K562 (cell line): ENCODE results near the gene SH2D7. TPM values are rescaled to one million over a fixed set of nuclear protein-coding genes. Genes with fewer than 3 reads are reported as not detected.

Source experiments
- ATAC-seq: fragments of 200-7000 bp; cut with Tn5 transposase; 3 replicates; pipeline ENCODE4 v1.9.1; 2020; ENCODE audit warnings: moderate library complexity
- BruUV-seq: library from RNA; stranded (reverse); fragments of 400-500 nt; replicated peaks from 2 replicates; lab custom pipeline; 2021; lab: Mats Ljungman, UMichigan
- CTCF ChIA-PET: fragments of 300-600 bp; formaldehyde crosslinking; extraction: SDS; loops from one replicate; lab custom pipeline; 2021; ENCODE audit warnings: low intra/inter-chr PET ratio; lab: Yijun Ruan, JAX
- POLR2A ChIA-PET: fragments of 300-600, 350-650 bp; sonication (Branson Sonifier 250); formaldehyde crosslinking; extraction: SDS; loops from one replicate; lab custom pipeline; 2021; ENCODE audit warnings: antibody characterized with exemption, inconsistent platforms; lab: Yijun Ruan, JAX
- DNase-seq, 4 experiments: peaks; one replicate each; pipeline versions ENCODE4 v3.0.0 to v3.0.0-alpha.2; 2011 to 2018; ENCODE audit warnings: low spot score in 3 of 4, mixed read lengths in 3 of 4; ENCODE audit errors: extremely low read depth in 1 of 4
- FAIRE-seq: peaks from 2 replicates; lab custom pipeline; 2011; peaks lifted over from hg19 to GRCh38; lab: Jason Lieb, UNC
- H2AFZ ChIP-seq: 2 replicates; pipeline ENCODE4 v1.6.0; 2011; ENCODE audit warnings: low read depth, low read length, control low read depth, inconsistent platforms
- H3K27ac ChIP-seq: fragments of 200-600 bp; 3 replicates; pipeline ENCODE4 v1.8.0; 2011; ENCODE audit warnings: low read depth, mild to moderate bottlenecking, control low read depth, inconsistent platforms, low read length, moderate library complexity, mixed read lengths; ENCODE audit errors: extremely low read depth
- H3K27me3 ChIP-seq, 2 experiments: fragments of 300-600 bp in 1 of 2; 2 replicates in 1 of 2; 3 replicates in 1 of 2; pipeline versions ENCODE4 v1.6.0 to v1.8.0; 2011; ENCODE audit warnings: inconsistent platforms in 2 of 2, low read length in 2 of 2, mild to moderate bottlenecking in 1 of 2, mixed read lengths in 1 of 2, moderate library complexity in 1 of 2; ENCODE audit not compliant: control insufficient read depth in 2 of 2, insufficient read depth in 2 of 2
- H3K36me3 ChIP-seq: fragments of 300-600 bp; 3 replicates; pipeline ENCODE4 v1.8.0; 2011; ENCODE audit warnings: mild to moderate bottlenecking, low read length, inconsistent platforms; ENCODE audit not compliant: control insufficient read depth, insufficient read depth
- H3K4me1 ChIP-seq, 2 experiments: fragments of 200-600 bp in 1 of 2; replicated peaks in 1 of 2; 2 replicates in 1 of 2; 3 replicates in 1 of 2; pipeline versions ENCODE4 v1.5.1 to v1.8.0; 2011; ENCODE audit warnings: inconsistent platforms in 2 of 2, low read length in 2 of 2, mild to moderate bottlenecking in 1 of 2, mixed read lengths in 1 of 2, moderate library complexity in 1 of 2; ENCODE audit not compliant: control insufficient read depth in 2 of 2, insufficient read depth in 2 of 2
- H3K4me2 ChIP-seq: 2 replicates; pipeline ENCODE4 v1.6.1; 2011; ENCODE audit warnings: low read length, control low read depth, inconsistent platforms, mixed read lengths; ENCODE audit not compliant: insufficient read depth
- H3K4me3 ChIP-seq: fragments of 200-600 bp; sonication (generic), shearing (Covaris generic); 2 replicates; pipeline ENCODE4 v1.5.1; 2016; ENCODE audit warnings: control low read depth, inconsistent platforms
- H3K79me2 ChIP-seq: fragments of 200-600 bp; 3 replicates; pipeline ENCODE4 v1.8.0; 2011; ENCODE audit warnings: low read length, inconsistent platforms; ENCODE audit not compliant: control insufficient read depth, insufficient read depth
- H3K9ac ChIP-seq, 2 experiments: 2 replicates each; pipeline versions ENCODE4 v1.6.0 to v1.6.1; 2011; ENCODE audit warnings: low read depth in 2 of 2, low read length in 2 of 2, control low read depth in 1 of 2, inconsistent platforms in 1 of 2, mild to moderate bottlenecking in 1 of 2, mixed read lengths in 1 of 2; ENCODE audit not compliant: insufficient read depth in 1 of 2
- H3K9me1 ChIP-seq: one replicate; pipeline ENCODE4 v1.6.0; 2011; ENCODE audit warnings: inconsistent platforms, mild to moderate bottlenecking, low read length, moderate library complexity; ENCODE audit not compliant: control insufficient read depth, insufficient read depth
- H3K9me3 ChIP-seq: replicated peaks from 2 replicates; pipeline ENCODE4 v1.5.1; 2011; ENCODE audit warnings: low read depth, low read length, inconsistent platforms; ENCODE audit not compliant: control insufficient read depth, insufficient read depth
- H4K20me1 ChIP-seq: replicated peaks from 2 replicates; pipeline ENCODE4 v1.6.1; 2011; ENCODE audit warnings: low read length, inconsistent platforms, mixed read lengths; ENCODE audit not compliant: control insufficient read depth, insufficient read depth
- CREBBP ChIP-seq: IDR thresholded peaks from one replicate; pipeline ENCODE4 v1.6.1; 2012; ENCODE audit warnings: low read depth, mild to moderate bottlenecking, control low read depth, inconsistent platforms, low read length
- EHMT2 ChIP-seq: fragments of 450-650 bp; IDR thresholded peaks from 2 replicates; pipeline ENCODE4 v1.6.1; 2018; ENCODE audit warnings: antibody characterized with exemption
- HMGN3 ChIP-seq: IDR thresholded peaks from 2 replicates; pipeline ENCODE4 v1.6.1; 2011; ENCODE audit warnings: borderline replicate concordance, low read depth, mild to moderate bottlenecking, mixed read lengths, low read length; ENCODE audit not compliant: insufficient read length; ENCODE audit errors: extremely low read depth
- IRF2 ChIP-seq: sonication (generic); formaldehyde crosslinking; IDR thresholded peaks from 2 replicates; pipeline ENCODE4 v1.8.1; 2022; ENCODE audit warnings: mild to moderate bottlenecking, missing genetic modification reagents
- PHF20 ChIP-seq: fragments of 450-650 bp; IDR thresholded peaks from 2 replicates; pipeline ENCODE4 v1.6.1; 2018; ENCODE audit not compliant: partially characterized antibody
- POLR2AphosphoS2 ChIP-seq: IDR thresholded peaks from 2 replicates; pipeline ENCODE4 v1.6.1; 2012; ENCODE audit warnings: low read length, improper control_type of control experiment
- POLR2H ChIP-seq: IDR thresholded peaks from 2 replicates; pipeline ENCODE4 v1.6.1; 2016; ENCODE audit warnings: missing genetic modification characterization, low read depth, mild to moderate bottlenecking, control low read depth, missing compliant biosample characterization, moderate library complexity
- SFPQ ChIP-seq: fragments of 200-400 bp; formaldehyde crosslinking; IDR thresholded peaks from 2 replicates; pipeline ENCODE4 v1.6.1; 2017; ENCODE audit warnings: mild to moderate bottlenecking, low read depth, low read length, moderate library complexity
- TAL1 ChIP-seq: fragments of 450-650 bp; IDR thresholded peaks from 2 replicates; pipeline ENCODE4 v1.6.1; 2016; ENCODE audit warnings: mild to moderate bottlenecking
- ZKSCAN8 ChIP-seq: fragments of 200-800 bp; sonication (Bioruptor generic); IDR thresholded peaks from 2 replicates; pipeline ENCODE4 v1.6.1; 2016; ENCODE audit warnings: missing genetic modification characterization, missing compliant biosample characterization
- ZNF165 ChIP-seq: fragments of 250-450 bp; sonication (Bioruptor Pico); IDR thresholded peaks from 2 replicates; pipeline ENCODE4 v1.4.0; 2020; ENCODE audit warnings: borderline replicate concordance
- ZNF24 ChIP-seq: fragments of 450-650 bp; IDR thresholded peaks from 2 replicates; pipeline ENCODE4 v1.6.1; 2016
- ZNF263 ChIP-seq: sonication (generic); formaldehyde crosslinking; IDR thresholded peaks from 2 replicates; pipeline ENCODE4 v1.8.0; 2022; ENCODE audit warnings: mild to moderate bottlenecking, missing genetic modification reagents, borderline replicate concordance
- ZNF586 ChIP-seq: fragments of 450-650 bp; formaldehyde crosslinking; conservative IDR thresholded peaks from 2 replicates; pipeline ENCODE4 v1.4.0; 2020; ENCODE audit warnings: mild to moderate bottlenecking, moderate library complexity
- WGBS: fragments of 100-300 bp; shearing (Covaris generic); methylation state at CpG from one replicate; pipeline ENCODE4 v1.1.6; 2016; ENCODE audit warnings: low coverage, mixed read lengths; ENCODE audit not compliant: insufficient coverage; ENCODE audit errors: missing lambda C conversion rate; 5-methylcytosine and 5-hydroxymethylcytosine counted together
- in situ Hi-C: fragments of 300-500 bp; cut with MboI; formaldehyde crosslinking; loops from 4 replicates; pipeline ENCODE4 v1.15.0; 2018; ENCODE audit warnings: inconsistent platforms, mixed read lengths
- intact Hi-C: fragments of 100-400 bp; cut with micrococcal nuclease; formaldehyde crosslinking; loops from 2 replicates; pipeline ENCODE4 v1.14.2; 2022
- polyA plus RNA-seq, 8 experiments: library from polyadenylated mRNA; depleted of rRNA in 4 of 8; stranded (reverse) in 5 of 8; unstranded in 3 of 8; fragments of >200 nt; fragmentation: Nextera tagmentation in 2 of 8; fragmentation: Illumina TruSeq in 1 of 8; extraction: Ambion mirVana in 2 of 8; extraction: Trizol in 1 of 8; gene quantifications; 2 replicates each; pipeline versions ENCODE4 v1.2.1 to v1.2.3, GENCODE V29; 2011 to 2014; ENCODE audit warnings: inconsistent platforms in 1 of 8, missing spikeins in 1 of 8
- total RNA-seq, 7 experiments: library from RNA; depleted of rRNA in 6 of 7; stranded (reverse); fragments of >200 nt in 6 of 7; fragmentation: Illumina TruSeq in 2 of 7; extraction: Trizol in 2 of 7; gene quantifications; 2 replicates each; pipeline versions ENCODE4 v1.2.1 to v1.2.3, GENCODE V29; 2011 to 2021; ENCODE audit warnings: low replicate concordance in 1 of 7

The SH2D7 gene
- total and polyA plus RNA-seq, 9 of the 15 experiments (the other 6 are each of a cell fraction or from before 2014, with no cell fraction given), result not detected

GRCh38 chr15:78125267-78125666, 32.9 kb downstream of the SH2D7 start (continued):
- peak; percentile 11; the same call in 1 of the 2 replicates for TF ChIP-seq EHMT2
- no peak for TF ChIP-seq POLR2H (tag)

- H3K9me3 ChIP-seq, result no peaks in the 10 kb centered on the region
- H3K27ac ChIP-seq, result no peak overlapping the region
- no peak overlapping the region for H2AFZ ChIP-seq
- H3K4me1 ChIP-seq, result peaks cover 25 to 31% of the 10 kb centered on the region in 2 experiments
- FAIRE-seq (no peak), ATAC-seq (no peak), DNase-seq (no peak)
- WGBS, result 34% methylated on average over 2 of the region's 2 CpGs
- no peak overlapping the region for H3K4me3 ChIP-seq
- H3K36me3 ChIP-seq, result no peaks in the 10 kb centered on the region
- peaks cover 9% of the 10 kb centered on the region; the same call in 2 of the 3 replicates for H3K79me2 ChIP-seq
- no TSS peak for BruUV-seq
- peaks cover 9% of the 10 kb centered on the region; the same call in 1 of the 2 replicates for H4K20me1 ChIP-seq
- peaks cover 4% of the 10 kb centered on the region for H3K9me1 ChIP-seq
- H3K4me2 ChIP-seq, result no peak overlapping the region
- intact Hi-C loops (no loop called here), in situ Hi-C loops (no loop called here)
- POLR2A ChIA-PET, result interaction anchor here (0.7 to 1.4 kb wide), 3 partner anchors 10 to 26 kb away, joined by 4 to 6 read pairs (median 4); no protein-coding TSS in a partner anchor
- H3K9ac ChIP-seq, result no peak overlapping the region
- CTCF ChIA-PET, result no interaction called here
- no peaks in the 10 kb centered on the region for H3K27me3 ChIP-seq
- TF ChIP-seq SFPQ (no peak), ZKSCAN8 (no peak), ZNF586 (CRISPR knock-in tag) (no peak), CREBBP (no peak), TAL1 (no peak), ZNF165 (CRISPR knock-in tag) (no peak), IRF2 (CRISPR knock-in tag) (no peak), ZNF263 (CRISPR knock-in tag) (no peak), PHF20 (no peak), HMGN3 (no peak), POLR2AphosphoS2 (no peak), ZNF24 (no peak)
Measured at GRCh38 chr15:78127882-78128281, 35.5 kb downstream of the SH2D7 start.
